ENCODE data around the gene CLCN7. TPM values are rescaled to one million over a fixed set of nuclear protein-coding genes. Genes with fewer than 3 reads are reported as not detected.

The CLCN7 gene
- total RNA-seq, 1 experiment from 2014 or later, result 64.0 TPM

DNA sequence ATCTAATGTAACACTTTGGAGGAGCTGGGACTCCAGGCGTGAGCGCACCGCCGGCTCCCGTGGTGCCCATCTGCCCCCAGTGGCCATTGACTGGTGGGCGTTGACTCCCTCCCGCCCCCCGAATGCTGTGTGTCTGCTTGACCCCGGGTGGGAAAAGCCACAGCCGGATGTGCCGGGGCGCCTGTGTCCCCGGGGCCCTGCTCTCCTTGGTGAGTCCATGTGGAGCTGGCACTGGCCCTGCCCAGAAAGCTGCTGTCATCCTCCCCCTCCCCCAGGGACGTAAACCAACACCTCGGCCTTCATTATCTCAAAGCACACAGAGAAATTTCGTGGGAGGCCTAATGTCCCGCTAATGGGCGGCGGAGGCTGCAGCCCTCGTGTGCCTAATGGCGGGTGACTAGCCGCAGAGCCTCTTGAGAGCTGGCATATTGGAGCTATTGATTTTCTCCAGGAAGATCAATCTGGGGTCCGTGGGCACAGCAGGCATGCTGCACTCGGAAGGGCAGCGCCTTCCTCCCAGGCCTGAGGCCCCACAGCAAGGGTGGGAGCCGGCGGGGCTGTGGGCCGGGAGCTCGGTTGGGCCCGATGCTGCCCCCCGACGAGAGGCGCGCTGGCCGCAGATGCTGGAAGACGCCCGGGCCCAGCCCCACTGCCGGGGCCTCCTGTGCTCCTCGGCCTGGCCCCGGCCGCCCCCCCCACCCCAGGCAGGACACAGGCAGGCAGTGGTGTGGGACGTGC is 47.9 kb downstream of the CLCN7 start:
- Histone ChIP-seq H3K27me3 (ENCODE audit: insufficient read depth, low read length) (no peaks in the 10 kb centered on the region), H3K4me3 (replicated peaks in 1 of 2; ENCODE audit: low read depth in 1 of 2, low read length in 2 of 2) (no peak overlapping the region), H4K20me1 (ENCODE audit: insufficient read depth) (no peaks in the 10 kb centered on the region), H3K4me2 (ENCODE audit: low read length) (no peak overlapping the region), H3K9me3 (ENCODE audit: control insufficient read depth in 1 of 2, insufficient read depth in 1 of 2, low read depth in 1 of 2, low read length in 2 of 2) (no peaks in the 10 kb centered on the region), H3K9ac (ENCODE audit: low read length) (no peak overlapping the region), H2AFZ (ENCODE audit: low read depth, low read length, poor library complexity, severe bottlenecking) (no peak overlapping the region), H3K36me3 (ENCODE audit: control insufficient read depth in 1 of 2, insufficient read depth in 2 of 2, low read length in 2 of 2) (no peaks in the 10 kb centered on the region), H3K27ac (ENCODE audit: low read depth, low read length) (no peak overlapping the region), H3K4me1 (ENCODE audit: control insufficient read depth in 1 of 2, insufficient read depth in 2 of 2, low read length in 2 of 2) (peaks cover 0 to 15% of the 10 kb centered on the region in 2 experiments; a peak in 2 of 4 replicates), H3K79me2 (ENCODE audit: insufficient read depth, low read length) (no peaks in the 10 kb centered on the region), H3K9me2 (ENCODE audit: insufficient read depth) (no peaks in the 10 kb centered on the region)
- no TSS peak for BruUV-seq (replicated peaks)
- RAD21 ChIA-PET (ENCODE audit: low non-redundant PET in 1 of 2, low total read pairs in 2 of 2, uncharacterized antibody in 2 of 2, unreplicated experiment in 2 of 2), result no interaction called here
- DNase-seq (ENCODE audit: low read depth, low spot score), result no peak
- intact Hi-C loops (cut with micrococcal nuclease), result no loop called here
- POLR2A ChIA-PET, result no interaction called here
- ATAC-seq, result no peak
- CTCF ChIA-PET, result no interaction called here
- TF ChIP-seq POLR2AphosphoS5 (IDR thresholded peaks at IDR 0.05; ENCODE audit: low read depth, low read length) (no peak), ZFX (IDR thresholded peaks at IDR 0.05) (no peak), EGR1 (IDR thresholded peaks at IDR 0.05; ENCODE audit: low read depth) (no peak), EZH2 (IDR thresholded peaks at IDR 0.05) (no peak), RAD21 (IDR thresholded peaks at IDR 0.05; ENCODE audit: low read depth) (no peak), ZNF274 (IDR thresholded peaks at IDR 0.05; ENCODE audit: low read depth, low read length) (no peak), TCF7L2 (IDR thresholded peaks at IDR 0.05; ENCODE audit: borderline replicate concordance, extremely low read depth, insufficient read depth, insufficient read length) (no peak), YY1 (IDR thresholded peaks at IDR 0.05; ENCODE audit: extremely low read depth, insufficient replicate concordance, low read depth, low read length) (no peak), CBX3 (IDR thresholded peaks at IDR 0.05; ENCODE audit: low read depth) (no peak)
- TF ChIP-seq, protein P1, sequence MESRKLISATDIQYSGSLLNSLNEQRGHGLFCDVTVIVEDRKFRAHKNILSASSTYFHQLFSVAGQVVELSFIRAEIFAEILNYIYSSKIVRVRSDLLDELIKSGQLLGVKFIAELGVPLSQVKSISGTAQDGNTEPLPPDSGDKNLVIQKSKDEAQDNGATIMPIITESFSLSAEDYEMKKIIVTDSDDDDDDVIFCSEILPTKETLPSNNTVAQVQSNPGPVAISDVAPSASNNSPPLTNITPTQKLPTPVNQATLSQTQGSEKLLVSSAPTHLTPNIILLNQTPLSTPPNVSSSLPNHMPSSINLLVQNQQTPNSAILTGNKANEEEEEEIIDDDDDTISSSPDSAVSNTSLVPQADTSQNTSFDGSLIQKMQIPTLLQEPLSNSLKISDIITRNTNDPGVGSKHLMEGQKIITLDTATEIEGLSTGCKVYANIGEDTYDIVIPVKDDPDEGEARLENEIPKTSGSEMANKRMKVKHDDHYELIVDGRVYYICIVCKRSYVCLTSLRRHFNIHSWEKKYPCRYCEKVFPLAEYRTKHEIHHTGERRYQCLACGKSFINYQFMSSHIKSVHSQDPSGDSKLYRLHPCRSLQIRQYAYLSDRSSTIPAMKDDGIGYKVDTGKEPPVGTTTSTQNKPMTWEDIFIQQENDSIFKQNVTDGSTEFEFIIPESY (IDR thresholded peaks at IDR 0.05; ENCODE audit: extremely low read depth, insufficient replicate concordance, low read length), result no peak
- TF ChIP-seq, protein P2, sequence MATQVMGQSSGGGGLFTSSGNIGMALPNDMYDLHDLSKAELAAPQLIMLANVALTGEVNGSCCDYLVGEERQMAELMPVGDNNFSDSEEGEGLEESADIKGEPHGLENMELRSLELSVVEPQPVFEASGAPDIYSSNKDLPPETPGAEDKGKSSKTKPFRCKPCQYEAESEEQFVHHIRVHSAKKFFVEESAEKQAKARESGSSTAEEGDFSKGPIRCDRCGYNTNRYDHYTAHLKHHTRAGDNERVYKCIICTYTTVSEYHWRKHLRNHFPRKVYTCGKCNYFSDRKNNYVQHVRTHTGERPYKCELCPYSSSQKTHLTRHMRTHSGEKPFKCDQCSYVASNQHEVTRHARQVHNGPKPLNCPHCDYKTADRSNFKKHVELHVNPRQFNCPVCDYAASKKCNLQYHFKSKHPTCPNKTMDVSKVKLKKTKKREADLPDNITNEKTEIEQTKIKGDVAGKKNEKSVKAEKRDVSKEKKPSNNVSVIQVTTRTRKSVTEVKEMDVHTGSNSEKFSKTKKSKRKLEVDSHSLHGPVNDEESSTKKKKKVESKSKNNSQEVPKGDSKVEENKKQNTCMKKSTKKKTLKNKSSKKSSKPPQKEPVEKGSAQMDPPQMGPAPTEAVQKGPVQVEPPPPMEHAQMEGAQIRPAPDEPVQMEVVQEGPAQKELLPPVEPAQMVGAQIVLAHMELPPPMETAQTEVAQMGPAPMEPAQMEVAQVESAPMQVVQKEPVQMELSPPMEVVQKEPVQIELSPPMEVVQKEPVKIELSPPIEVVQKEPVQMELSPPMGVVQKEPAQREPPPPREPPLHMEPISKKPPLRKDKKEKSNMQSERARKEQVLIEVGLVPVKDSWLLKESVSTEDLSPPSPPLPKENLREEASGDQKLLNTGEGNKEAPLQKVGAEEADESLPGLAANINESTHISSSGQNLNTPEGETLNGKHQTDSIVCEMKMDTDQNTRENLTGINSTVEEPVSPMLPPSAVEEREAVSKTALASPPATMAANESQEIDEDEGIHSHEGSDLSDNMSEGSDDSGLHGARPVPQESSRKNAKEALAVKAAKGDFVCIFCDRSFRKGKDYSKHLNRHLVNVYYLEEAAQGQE (IDR thresholded peaks at IDR 0.05; ENCODE audit: low read depth), result no peak
- TF ChIP-seq, protein P3, sequence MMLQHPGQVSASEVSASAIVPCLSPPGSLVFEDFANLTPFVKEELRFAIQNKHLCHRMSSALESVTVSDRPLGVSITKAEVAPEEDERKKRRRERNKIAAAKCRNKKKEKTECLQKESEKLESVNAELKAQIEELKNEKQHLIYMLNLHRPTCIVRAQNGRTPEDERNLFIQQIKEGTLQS (IDR thresholded peaks at IDR 0.05), result no peak
